Upper lobe of left lung (tissue), 6 donors: ENCODE data around the gene NPY1R. TPM values are rescaled to one million over a fixed set of nuclear protein-coding genes. Genes with fewer than 3 reads are reported as not detected.
A peak's percentile ranks its signal among the peaks of the same experiment; 100 is the strongest.

ENCODE experiments used
- ATAC-seq, 2 donors: fragments of 200-7000 bp; cut with Tn5 transposase; one replicate each; pipeline ENCODE4 v1.9.1; 2022; ENCODE audit warnings: mild to moderate bottlenecking in 2 of 2, moderate library complexity in 2 of 2; ENCODE audit not compliant: low FRiP score in 2 of 2
- DNase-seq, 2 donors: peaks; one replicate each; pipeline ENCODE4 v3.0.0-alpha.2; 2019 to 2020
- H3K27ac ChIP-seq, 4 donors: fragments of 200-600 bp; sonication (generic); one replicate each; pipeline ENCODE4 v1.5.1; 2016 to 2019
- H3K27me3 ChIP-seq, 4 donors: fragments of 200-600 bp; sonication (generic); one replicate each; pipeline ENCODE4 v1.5.1; 2017 to 2019
- H3K36me3 ChIP-seq, 4 donors: fragments of 200-600 bp; sonication (generic); one replicate each; pipeline ENCODE4 v1.5.1; 2016 to 2019
- H3K4me1 ChIP-seq, 4 donors: fragments of 200-600 bp; sonication (generic); one replicate each; pipeline ENCODE4 v1.5.1; 2018 to 2019
- H3K4me3 ChIP-seq, 4 donors: fragments of 200-600 bp; sonication (generic); one replicate each; pipeline ENCODE4 v1.5.1; 2017 to 2019; ENCODE audit warnings: mild to moderate bottlenecking in 2 of 4, moderate library complexity in 1 of 4
- H3K9me3 ChIP-seq, 4 donors: fragments of 200-600 bp; sonication (generic); one replicate each; pipeline ENCODE4 v1.5.1; 2018 to 2019
- EP300 ChIP-seq, 4 donors: sonication (generic); formaldehyde crosslinking; IDR thresholded peaks; one replicate each; pipeline ENCODE4 v1.5.1; 2017; ENCODE audit warnings: antibody characterized with exemption in 4 of 4, control low read depth in 2 of 4
- POLR2A ChIP-seq, 4 donors: fragments of 450-650 bp; IDR thresholded peaks; one replicate each; pipeline ENCODE4 v1.5.1; 2016 to 2017; ENCODE audit warnings: antibody characterized with exemption in 4 of 4, mild to moderate bottlenecking in 2 of 4
- POLR2AphosphoS5 ChIP-seq, 2 donors: sonication (generic); formaldehyde crosslinking; IDR thresholded peaks; one replicate each; pipeline ENCODE4 v1.5.1; 2017; ENCODE audit warnings: antibody characterized with exemption in 2 of 2
- WGBS, 2 donors: methylation state at CpG; one replicate each; pipeline ENCODE4 v1.1.5; 2017 to 2018; 5-methylcytosine and 5-hydroxymethylcytosine counted together
- total RNA-seq, 6 donors: library from RNA; depleted of rRNA in 4 of 6; stranded (reverse); fragments of >200 nt in 4 of 6; gene quantifications; one replicate each; pipeline versions ENCODE4 v1.1.0 to v1.2.1, GENCODE V29; 2016 to 2021
- TF ChIP-seq, protein P1 (sequence below), 6 experiments: fragments of 450-650 bp in 4 of 6; fragments of 200-600 bp in 2 of 6; sonication (generic) in 2 of 6; IDR thresholded peaks; one replicate each; pipeline ENCODE4 v1.5.1; 2016 to 2019; ENCODE audit warnings: antibody characterized with exemption in 6 of 6
- donor health status: DM: no; HTN: no; CAD: no; lungs with moderate emphysema.
- donor health status: DM: no; HTN: yes; CAD: no; lungs with severe emphysema.

Gene NPY1R
- total RNA-seq, 6 donors from 2014 or later, result 0.44 to 3.2 (median 2.2) TPM; not detected in 1

DNA sequence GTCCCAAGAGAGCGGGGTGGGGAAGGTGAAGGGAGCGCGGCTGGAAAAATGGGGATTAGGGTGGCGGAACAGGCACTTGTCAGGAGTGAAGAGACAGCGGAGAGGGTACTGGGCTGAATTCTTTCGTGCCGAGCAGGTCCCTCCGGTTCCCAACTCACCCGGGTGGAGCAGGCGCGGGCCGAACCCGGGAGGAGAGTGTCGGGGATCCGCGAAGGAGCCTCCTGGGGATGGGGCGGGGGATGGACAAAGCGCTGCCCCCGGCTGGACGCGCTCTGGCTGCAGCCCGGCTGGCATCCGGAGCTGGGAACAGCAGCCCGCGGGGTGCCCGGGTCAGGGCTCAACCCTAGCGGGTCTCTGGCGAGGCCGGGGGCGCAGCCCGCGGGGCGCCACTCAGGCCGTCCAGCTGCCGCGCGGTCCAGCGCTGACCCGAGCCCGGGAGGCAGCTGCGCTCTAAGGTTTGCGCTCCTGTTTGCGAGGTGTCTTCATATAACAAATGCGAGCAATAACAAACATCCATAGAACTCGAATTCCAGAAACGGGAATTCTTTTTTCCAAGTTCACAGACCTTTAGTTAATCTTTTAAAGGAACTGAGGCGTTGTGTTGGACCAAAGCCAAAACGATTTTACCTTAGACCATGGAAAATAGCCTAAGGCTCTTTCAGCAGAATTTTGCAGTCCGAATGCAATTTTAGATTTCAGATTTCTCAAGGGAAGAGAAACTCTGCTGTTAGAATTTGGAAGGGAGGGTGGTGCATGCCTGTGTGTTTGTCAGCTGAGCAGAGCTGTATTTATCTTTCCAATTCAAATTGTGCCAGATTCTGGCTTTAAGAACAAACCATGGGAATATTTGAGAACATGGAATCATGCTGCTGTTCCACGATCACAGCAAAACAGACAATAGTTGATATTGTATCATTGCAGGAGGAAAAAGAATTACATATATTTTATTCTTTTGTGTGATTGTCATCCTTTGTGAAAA lies 12.0 kb upstream of the NPY1R start:
- Histone ChIP-seq H3K27me3 (peaks cover 0 to 16% (median 10%) of the 10 kb centered on the region in 4 donors), H3K4me1 (peaks cover 0 to 17% (median 14%) of the 10 kb centered on the region in 4 donors), H3K4me3 (peak overlapping the region in 3 of 4 donors; percentile 35 to 43 (median 41)), H3K9me3 (no peaks in the 10 kb centered on the region), H3K36me3 (no peaks in the 10 kb centered on the region), H3K27ac (peak overlapping the region in 1 of 4 donors; percentile 7)
- 3 to 7% methylated on average over 10 to 49 of the region's 50 CpGs for WGBS, 2 donors
- TF ChIP-seq, protein P1, sequence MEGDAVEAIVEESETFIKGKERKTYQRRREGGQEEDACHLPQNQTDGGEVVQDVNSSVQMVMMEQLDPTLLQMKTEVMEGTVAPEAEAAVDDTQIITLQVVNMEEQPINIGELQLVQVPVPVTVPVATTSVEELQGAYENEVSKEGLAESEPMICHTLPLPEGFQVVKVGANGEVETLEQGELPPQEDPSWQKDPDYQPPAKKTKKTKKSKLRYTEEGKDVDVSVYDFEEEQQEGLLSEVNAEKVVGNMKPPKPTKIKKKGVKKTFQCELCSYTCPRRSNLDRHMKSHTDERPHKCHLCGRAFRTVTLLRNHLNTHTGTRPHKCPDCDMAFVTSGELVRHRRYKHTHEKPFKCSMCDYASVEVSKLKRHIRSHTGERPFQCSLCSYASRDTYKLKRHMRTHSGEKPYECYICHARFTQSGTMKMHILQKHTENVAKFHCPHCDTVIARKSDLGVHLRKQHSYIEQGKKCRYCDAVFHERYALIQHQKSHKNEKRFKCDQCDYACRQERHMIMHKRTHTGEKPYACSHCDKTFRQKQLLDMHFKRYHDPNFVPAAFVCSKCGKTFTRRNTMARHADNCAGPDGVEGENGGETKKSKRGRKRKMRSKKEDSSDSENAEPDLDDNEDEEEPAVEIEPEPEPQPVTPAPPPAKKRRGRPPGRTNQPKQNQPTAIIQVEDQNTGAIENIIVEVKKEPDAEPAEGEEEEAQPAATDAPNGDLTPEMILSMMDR (IDR thresholded peaks at IDR 0.05), result no peak
- TF ChIP-seq EP300 (IDR thresholded peaks at IDR 0.05) (no peak), POLR2A (IDR thresholded peaks at IDR 0.05) (no peak), POLR2AphosphoS5 (IDR thresholded peaks at IDR 0.05) (no peak)
- DNase-seq, result peak in 1 of 2 donors; percentile 83
- ATAC-seq, result peak in 1 of 2 donors; percentile 59

DNA sequence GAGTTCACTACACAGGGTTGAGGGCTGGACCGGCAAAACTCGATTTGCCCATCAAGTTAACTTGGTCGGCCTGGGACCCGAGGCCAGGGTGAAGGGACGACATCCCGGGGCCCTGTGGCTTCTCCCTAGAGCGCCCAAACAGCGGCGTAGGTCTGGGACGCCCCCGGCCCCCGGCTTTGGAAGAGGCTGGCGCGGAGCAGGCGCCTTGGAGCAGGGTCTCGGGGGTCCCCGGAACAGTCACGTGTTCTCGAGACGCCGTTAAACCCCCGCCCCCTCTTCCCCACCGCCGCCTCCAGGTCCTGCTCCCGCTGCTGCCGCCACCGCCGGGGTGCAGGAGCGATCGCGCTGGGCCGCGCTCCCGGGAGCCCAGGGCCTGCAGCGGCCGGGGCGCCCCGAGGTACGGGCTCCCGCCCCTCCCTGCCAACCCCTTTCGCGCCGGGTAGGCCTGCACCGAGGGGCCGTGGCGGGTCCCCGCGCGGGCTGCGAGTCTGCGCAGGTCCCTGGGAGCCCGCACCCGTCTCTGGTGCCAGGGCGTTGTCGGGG lies 11.3 kb upstream of the NPY1R start, which contains the start of gene NPY5R:
NPY5R (plus strand) TSS at position 289 of the 543 bp plus-strand sequence. CDS start 6,382 bp downstream, outside the sequence.
- ATAC-seq (peak; percentile 37 to 56), DNase-seq (peak in 1 of 2 donors; percentile 81)
- Histone ChIP-seq H3K27ac (peak within 1 kb of the TSS in 1 of 4 donors; percentile 7), H3K36me3 (no peaks in the 10 kb centered on the region), H3K27me3 (peaks cover 0 to 16% (median 10%) of the 10 kb centered on the region in 4 donors), H3K9me3 (no peaks in the 10 kb centered on the region), H3K4me1 (peaks cover 0 to 17% (median 14%) of the 10 kb centered on the region in 4 donors), H3K4me3 (peak within 1 kb of the TSS in 3 of 4 donors; percentile 35 to 43 (median 41))
- 4% methylated on average over 15 of the region's 55 CpGs; no CpG with 5 or more reads in 1 of the 2 donors for WGBS, 2 donors
- TF ChIP-seq EP300 (IDR thresholded peaks at IDR 0.05), result no peak
- TF ChIP-seq, protein P1 (IDR thresholded peaks at IDR 0.05), result no peak
- no peak for TF ChIP-seq POLR2AphosphoS5 (IDR thresholded peaks at IDR 0.05)
- TF ChIP-seq POLR2A (IDR thresholded peaks at IDR 0.05), result no peak

DNA sequence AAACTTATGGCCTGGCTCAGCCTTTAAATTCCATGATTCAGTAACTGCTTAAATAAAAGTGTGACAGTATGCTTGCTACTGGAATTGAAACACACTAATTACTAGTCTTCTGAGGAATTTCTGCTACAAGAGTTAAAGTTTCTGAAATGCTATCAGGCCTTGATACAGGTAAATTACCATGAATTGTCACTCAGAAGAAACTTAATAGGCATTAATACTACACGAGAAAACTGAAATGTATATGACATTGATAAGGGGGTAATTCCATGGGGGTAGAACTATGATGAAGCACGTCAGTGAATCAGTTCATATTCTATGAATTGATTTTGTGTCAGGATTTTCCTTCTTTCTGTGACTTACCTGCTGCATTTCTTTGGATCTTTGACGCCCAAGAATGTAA lies 3.0 kb upstream of the NPY1R start:
- peaks cover 0 to 4% (median 2%) of the 10 kb centered on the region in 4 donors for H3K27me3 ChIP-seq
- no peaks in the 10 kb centered on the region for H3K9me3 ChIP-seq
- H3K27ac ChIP-seq, result no peak overlapping the region
- TF ChIP-seq EP300 (IDR thresholded peaks at IDR 0.05) (no peak), POLR2A (IDR thresholded peaks at IDR 0.05) (no peak), POLR2AphosphoS5 (IDR thresholded peaks at IDR 0.05) (no peak)
- peaks cover 0 to 22% (median 11%) of the 10 kb centered on the region in 4 donors for H3K4me1 ChIP-seq
- DNase-seq (no peak), ATAC-seq (no peak)
- H3K36me3 ChIP-seq, result no peaks in the 10 kb centered on the region
- WGBS, 2 donors, result 81 to 86% methylated on average over 3 of the region's 3 CpGs
- no peak overlapping the region for H3K4me3 ChIP-seq

DNA sequence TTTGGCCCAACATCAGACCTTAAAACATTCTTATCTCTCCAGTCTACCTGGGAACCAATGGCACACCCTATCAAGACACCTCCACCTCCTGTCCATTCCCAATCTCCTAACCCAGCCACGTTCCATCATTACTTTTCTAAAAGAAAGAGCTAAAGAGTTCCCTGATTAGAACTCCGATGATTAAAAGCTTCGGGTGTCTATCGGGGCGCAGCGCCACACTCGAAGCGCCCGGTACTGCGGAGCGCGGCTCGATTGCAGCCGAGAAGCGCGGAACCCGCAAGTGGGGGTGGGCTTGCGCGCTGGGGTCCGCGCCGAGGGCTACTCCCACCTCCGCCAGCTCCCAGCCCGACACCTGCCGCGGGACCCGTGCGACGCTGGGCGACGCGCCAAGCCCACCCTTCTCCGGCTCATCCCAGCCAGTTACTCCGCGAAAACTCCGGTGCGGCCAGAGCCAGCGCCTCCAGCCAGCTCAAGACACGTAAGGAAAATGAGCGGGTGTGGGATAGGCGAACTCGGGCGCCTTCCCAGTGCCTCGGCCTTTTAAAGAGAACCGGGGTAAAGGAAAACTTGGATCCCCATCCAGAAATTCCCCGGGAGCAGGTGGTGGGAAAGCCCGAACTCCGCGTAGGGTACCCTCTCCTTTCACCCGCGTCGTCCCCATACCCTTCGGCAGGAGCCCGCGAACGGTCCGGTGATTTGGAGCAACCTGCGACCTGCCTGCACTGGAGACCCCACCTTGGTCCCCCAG lies 593 bp downstream of the NPY1R start:
- no peaks in the 10 kb centered on the region for H3K36me3 ChIP-seq
- H3K27me3 ChIP-seq, result peaks cover 0 to 4% (median 2%) of the 10 kb centered on the region in 4 donors
- TF ChIP-seq POLR2A (IDR thresholded peaks at IDR 0.05) (no peak), EP300 (IDR thresholded peaks at IDR 0.05) (no peak), POLR2AphosphoS5 (IDR thresholded peaks at IDR 0.05) (no peak)
- TF ChIP-seq, protein P1 (IDR thresholded peaks at IDR 0.05), result no peak
- peaks cover 0 to 22% (median 11%) of the 10 kb centered on the region in 4 donors for H3K4me1 ChIP-seq
- no peaks in the 10 kb centered on the region for H3K9me3 ChIP-seq
- peak; percentile 69 to 71 for ATAC-seq
- H3K4me3 ChIP-seq, result peak overlapping the region; percentile 48 to 60 (median 56)
- peak in 1 of 2 donors; percentile 85 for DNase-seq
- no peak overlapping the region for H3K27ac ChIP-seq
- 1 to 4% methylated on average over 7 to 58 of the region's 58 CpGs for WGBS, 2 donors
